ENCODE results near the gene CCDC92B. TPM values are rescaled to one million over a fixed set of nuclear protein-coding genes. Genes with fewer than 3 reads are reported as not detected.
A peak's percentile ranks its signal among the peaks of the same experiment; 100 is the strongest.
"Not testable (repeated sequence)": the region's sequence is repeated elsewhere in the genome, so short reads cannot be mapped to it uniquely, and the experiment has no call there.

Gene CCDC92B
- polyA plus RNA-seq, 1 of the 3 experiments (the other 2 are of a cell fraction), result 0.07 TPM

DNA sequence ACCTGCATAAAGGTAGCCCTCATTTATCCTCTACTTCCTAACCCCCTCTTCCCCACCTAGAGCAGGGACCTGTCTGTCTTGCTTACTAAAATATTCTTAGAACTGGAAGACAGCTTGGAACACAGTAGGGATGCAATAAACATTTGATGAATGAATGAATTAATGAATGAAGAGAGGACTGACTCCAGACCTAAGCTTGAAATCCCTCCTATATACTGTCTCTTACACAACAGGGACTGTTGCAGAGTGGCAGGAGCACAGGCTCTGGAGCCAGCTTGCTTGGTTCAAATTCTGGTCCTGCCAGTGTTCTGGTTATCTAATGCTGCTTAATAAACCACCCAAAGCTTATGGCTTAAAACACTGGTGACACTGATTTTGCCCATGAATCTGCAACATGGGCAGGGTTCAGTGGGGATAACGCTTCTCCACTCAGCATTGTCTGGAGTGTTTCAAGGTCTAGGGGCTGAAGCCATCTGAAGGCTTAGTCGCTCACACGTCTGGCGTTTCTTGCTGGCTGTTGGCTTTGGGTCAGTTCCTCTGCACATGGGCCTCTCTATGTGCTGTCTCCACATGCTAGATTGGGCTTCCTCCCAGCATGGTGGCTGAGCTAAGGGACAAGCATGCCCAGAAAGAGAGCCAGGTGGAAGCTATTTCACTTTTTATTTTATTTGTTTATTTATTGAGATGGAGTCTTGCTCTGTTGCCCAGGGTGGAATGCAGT, 34.0 kb upstream of the CCDC92B start (continued):
- TF ChIP-seq, protein P1, sequence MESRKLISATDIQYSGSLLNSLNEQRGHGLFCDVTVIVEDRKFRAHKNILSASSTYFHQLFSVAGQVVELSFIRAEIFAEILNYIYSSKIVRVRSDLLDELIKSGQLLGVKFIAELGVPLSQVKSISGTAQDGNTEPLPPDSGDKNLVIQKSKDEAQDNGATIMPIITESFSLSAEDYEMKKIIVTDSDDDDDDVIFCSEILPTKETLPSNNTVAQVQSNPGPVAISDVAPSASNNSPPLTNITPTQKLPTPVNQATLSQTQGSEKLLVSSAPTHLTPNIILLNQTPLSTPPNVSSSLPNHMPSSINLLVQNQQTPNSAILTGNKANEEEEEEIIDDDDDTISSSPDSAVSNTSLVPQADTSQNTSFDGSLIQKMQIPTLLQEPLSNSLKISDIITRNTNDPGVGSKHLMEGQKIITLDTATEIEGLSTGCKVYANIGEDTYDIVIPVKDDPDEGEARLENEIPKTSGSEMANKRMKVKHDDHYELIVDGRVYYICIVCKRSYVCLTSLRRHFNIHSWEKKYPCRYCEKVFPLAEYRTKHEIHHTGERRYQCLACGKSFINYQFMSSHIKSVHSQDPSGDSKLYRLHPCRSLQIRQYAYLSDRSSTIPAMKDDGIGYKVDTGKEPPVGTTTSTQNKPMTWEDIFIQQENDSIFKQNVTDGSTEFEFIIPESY (IDR thresholded peaks at IDR 0.05; ENCODE audit: borderline replicate concordance, low read depth), result no peak
- TF ChIP-seq FOSL2 (IDR thresholded peaks at IDR 0.05; ENCODE audit: borderline replicate concordance, low read depth), result no peak

DNA sequence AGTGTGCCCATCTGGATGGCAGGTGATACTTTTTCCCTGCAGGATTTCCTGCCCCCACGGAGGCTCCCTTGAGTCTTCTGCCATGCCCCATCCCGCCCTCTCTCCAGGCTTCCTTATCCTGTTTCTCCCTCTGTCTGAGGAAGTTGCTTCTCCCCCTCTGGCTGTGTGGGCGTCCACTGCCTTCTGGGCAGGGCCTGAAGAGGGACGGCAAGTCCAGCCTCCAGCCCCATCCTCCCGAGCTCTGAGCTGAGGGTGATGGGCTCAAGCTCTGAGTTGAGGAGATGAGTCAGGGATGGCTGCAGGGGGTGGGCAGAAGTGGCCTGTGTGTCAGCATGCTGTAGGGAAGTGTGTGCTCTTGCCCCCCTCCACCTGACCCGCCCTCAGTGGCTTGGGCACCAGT, 32.6 kb upstream of the CCDC92B start:
- WGBS (ENCODE audit: low lambda C conversion rate), result 45% methylated on average over 5 of the region's 6 CpGs
- H3K79me2 ChIP-seq (ENCODE audit: insufficient read depth), result no peaks in the 10 kb centered on the region
- H3K9ac ChIP-seq, result no peak overlapping the region
- H3K4me1 ChIP-seq (ENCODE audit: control insufficient read depth in 1 of 2, insufficient read depth in 2 of 2, low read depth in 1 of 2, low read length in 1 of 2), result peaks cover 0 to 11% of the 10 kb centered on the region in 2 experiments; a peak in 1 of 4 replicates
- no peak overlapping the region for H2AFZ ChIP-seq (ENCODE audit: low read depth)
- no peaks in the 10 kb centered on the region for H3K36me3 ChIP-seq (replicated peaks in 1 of 2; ENCODE audit: control insufficient read depth in 1 of 2, insufficient read depth in 2 of 2, low read length in 1 of 2)
- no peaks in the 10 kb centered on the region for H4K20me1 ChIP-seq (ENCODE audit: insufficient read depth)
- 0 out of 2 replicates have a peak overlapping the region, but pooled peaks have one; percentile 28 for H3K4me2 ChIP-seq
- no peaks in the 10 kb centered on the region for H3F3A ChIP-seq (replicated peaks; ENCODE audit: insufficient read depth)
- no peak for DNase-seq
- H3K27ac ChIP-seq (ENCODE audit: low read depth in 2 of 2, low read length in 1 of 2), result no peak overlapping the region
- no peaks in the 10 kb centered on the region for H3K9me2 ChIP-seq
- TF ChIP-seq, protein P2, sequence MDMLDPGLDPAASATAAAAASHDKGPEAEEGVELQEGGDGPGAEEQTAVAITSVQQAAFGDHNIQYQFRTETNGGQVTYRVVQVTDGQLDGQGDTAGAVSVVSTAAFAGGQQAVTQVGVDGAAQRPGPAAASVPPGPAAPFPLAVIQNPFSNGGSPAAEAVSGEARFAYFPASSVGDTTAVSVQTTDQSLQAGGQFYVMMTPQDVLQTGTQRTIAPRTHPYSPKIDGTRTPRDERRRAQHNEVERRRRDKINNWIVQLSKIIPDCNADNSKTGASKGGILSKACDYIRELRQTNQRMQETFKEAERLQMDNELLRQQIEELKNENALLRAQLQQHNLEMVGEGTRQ (IDR thresholded peaks at IDR 0.05; ENCODE audit: borderline replicate concordance, low read depth, low read length), result no peak
- TF ChIP-seq MXI1 (IDR thresholded peaks at IDR 0.05; ENCODE audit: low read depth, low read length), result no peak
- TF ChIP-seq JUND (IDR thresholded peaks at IDR 0.05), result no peak
- TF ChIP-seq, protein P3, sequence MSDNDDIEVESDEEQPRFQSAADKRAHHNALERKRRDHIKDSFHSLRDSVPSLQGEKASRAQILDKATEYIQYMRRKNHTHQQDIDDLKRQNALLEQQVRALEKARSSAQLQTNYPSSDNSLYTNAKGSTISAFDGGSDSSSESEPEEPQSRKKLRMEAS (IDR thresholded peaks at IDR 0.05; ENCODE audit: low read depth), result no peak
- TF ChIP-seq CHD2 (IDR thresholded peaks at IDR 0.05; ENCODE audit: low read length, partially characterized antibody), result no peak
- TF ChIP-seq FOXJ3 (CRISPR knock-in tag; IDR thresholded peaks at IDR 0.05), result no peak
- peaks cover 4% of the 10 kb centered on the region; the same call in 1 of the 2 replicates for H3K27me3 ChIP-seq (ENCODE audit: insufficient read depth)
- ChIA-PET CTCF (no interaction called here), POLR2A (no interaction called here)
- H3K9me3 ChIP-seq, result no peaks in the 10 kb centered on the region
- H3K4me3 ChIP-seq (ENCODE audit: low read depth in 2 of 2, low read length in 1 of 2), result no peak overlapping the region

DNA sequence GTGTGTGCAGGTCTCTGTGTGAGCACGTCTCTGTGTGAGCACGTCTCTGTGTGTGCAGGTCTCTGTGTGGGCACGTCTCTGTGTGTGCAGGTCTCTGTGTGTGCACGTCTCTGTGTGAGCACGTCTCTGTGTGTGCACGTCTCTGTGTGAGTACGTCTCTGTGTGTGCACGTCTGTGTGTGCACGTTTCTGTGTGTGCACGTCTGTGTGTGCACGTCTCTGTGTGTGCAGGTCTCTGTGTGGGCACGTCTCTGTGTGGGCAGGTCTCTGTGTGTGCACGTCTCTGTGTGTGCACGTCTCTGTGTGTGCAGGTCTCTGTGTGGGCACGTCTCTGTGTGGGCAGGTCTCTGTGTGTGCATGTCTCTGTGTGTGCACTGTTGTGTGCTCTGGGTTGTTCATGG, 32.1 kb upstream of the CCDC92B start:
- H3K27ac ChIP-seq (ENCODE audit: low read depth in 2 of 2, low read length in 1 of 2); H3K27me3 ChIP-seq (ENCODE audit: insufficient read depth); H3K79me2 ChIP-seq (ENCODE audit: insufficient read depth); CTCF ChIA-PET; DNase-seq; H3K4me2 ChIP-seq; H4K20me1 ChIP-seq (ENCODE audit: insufficient read depth); H3K36me3 ChIP-seq (replicated peaks in 1 of 2; ENCODE audit: control insufficient read depth in 1 of 2, insufficient read depth in 2 of 2, low read length in 1 of 2); H3K4me3 ChIP-seq (ENCODE audit: low read depth in 2 of 2, low read length in 1 of 2); H3K9me2 ChIP-seq; H2AFZ ChIP-seq (ENCODE audit: low read depth); H3K9ac ChIP-seq; H3K9me3 ChIP-seq; H3F3A ChIP-seq (replicated peaks; ENCODE audit: insufficient read depth); POLR2A ChIA-PET: not testable (repeated sequence)
- H3K4me1 ChIP-seq (ENCODE audit: control insufficient read depth in 1 of 2, insufficient read depth in 2 of 2, low read depth in 1 of 2, low read length in 1 of 2), result peaks cover 0 to 14% of the 10 kb centered on the region in 2 experiments; a peak in 1 of 4 replicates
- 83% methylated on average over 13 of the region's 15 CpGs for WGBS (ENCODE audit: low lambda C conversion rate)

Measured in SK-N-SH (cell line).